ENCODE data around the gene NDUFB10.

DNA sequence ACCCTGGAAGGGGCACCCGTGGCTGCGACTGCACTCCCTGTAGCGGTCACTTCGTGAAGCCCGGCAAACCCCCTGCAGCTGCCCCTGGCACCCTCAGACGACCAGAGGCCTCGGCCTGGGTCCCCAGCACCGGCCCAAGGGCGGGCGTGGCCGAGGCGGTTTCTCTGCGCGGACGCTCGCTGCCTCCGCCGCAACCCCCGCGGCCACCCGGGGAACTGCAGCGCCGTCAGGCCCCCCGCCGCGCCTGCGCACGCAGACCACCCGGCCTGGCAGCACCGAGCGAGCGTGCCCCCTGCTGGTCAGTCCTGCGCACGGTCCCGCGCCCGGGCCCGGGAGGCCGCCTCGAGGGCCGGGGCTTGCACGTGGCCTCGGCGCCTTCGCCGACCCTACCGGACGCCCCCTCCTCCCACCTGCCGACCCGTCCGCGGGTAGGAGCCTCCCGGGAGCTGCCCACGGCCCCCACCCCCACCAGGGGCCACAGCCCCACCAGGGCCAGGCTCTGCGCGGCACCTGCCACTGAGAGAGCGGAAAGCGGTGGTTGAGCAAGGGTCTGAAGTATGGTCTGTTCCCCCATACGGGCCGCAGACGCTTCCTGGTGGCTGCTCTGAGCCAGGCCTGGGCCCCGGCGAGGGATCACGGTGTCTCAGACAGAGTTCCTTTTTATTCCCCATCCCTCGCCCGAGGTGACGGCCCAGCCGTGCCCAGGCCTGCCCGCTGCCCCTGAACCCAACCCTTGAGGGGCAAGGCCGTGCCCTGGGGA is 29.6 kb upstream of the NDUFB10 start:
- TF ChIP-seq EP300 (IDR thresholded peaks at IDR 0.05) (no peak), POLR2A (IDR thresholded peaks at IDR 0.05) (no peak), POLR2AphosphoS5 (IDR thresholded peaks at IDR 0.05) (no peak)
- TF ChIP-seq, protein P1, sequence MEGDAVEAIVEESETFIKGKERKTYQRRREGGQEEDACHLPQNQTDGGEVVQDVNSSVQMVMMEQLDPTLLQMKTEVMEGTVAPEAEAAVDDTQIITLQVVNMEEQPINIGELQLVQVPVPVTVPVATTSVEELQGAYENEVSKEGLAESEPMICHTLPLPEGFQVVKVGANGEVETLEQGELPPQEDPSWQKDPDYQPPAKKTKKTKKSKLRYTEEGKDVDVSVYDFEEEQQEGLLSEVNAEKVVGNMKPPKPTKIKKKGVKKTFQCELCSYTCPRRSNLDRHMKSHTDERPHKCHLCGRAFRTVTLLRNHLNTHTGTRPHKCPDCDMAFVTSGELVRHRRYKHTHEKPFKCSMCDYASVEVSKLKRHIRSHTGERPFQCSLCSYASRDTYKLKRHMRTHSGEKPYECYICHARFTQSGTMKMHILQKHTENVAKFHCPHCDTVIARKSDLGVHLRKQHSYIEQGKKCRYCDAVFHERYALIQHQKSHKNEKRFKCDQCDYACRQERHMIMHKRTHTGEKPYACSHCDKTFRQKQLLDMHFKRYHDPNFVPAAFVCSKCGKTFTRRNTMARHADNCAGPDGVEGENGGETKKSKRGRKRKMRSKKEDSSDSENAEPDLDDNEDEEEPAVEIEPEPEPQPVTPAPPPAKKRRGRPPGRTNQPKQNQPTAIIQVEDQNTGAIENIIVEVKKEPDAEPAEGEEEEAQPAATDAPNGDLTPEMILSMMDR (IDR thresholded peaks at IDR 0.05) = peak; percentile 100
